Daoy (cell line): Measurements from ENCODE around the gene TTLL9. TPM values are rescaled to one million over a fixed set of nuclear protein-coding genes. Genes with fewer than 3 reads are reported as not detected.

ENCODE experiments used
- DNase-seq: peaks from one replicate; pipeline ENCODE4 v3.0.0-alpha.2; 2015; ENCODE audit warnings: low read depth
- total RNA-seq: library from RNA; depleted of rRNA; stranded (reverse); fragments of >200 nt; shearing (Covaris generic); gene quantifications from 2 replicates; pipeline ENCODE4 v1.2.3, GENCODE V29; 2014

TTLL9 gene
- total RNA-seq, 1 experiment from 2014 or later: 1.5 TPM

DNA sequence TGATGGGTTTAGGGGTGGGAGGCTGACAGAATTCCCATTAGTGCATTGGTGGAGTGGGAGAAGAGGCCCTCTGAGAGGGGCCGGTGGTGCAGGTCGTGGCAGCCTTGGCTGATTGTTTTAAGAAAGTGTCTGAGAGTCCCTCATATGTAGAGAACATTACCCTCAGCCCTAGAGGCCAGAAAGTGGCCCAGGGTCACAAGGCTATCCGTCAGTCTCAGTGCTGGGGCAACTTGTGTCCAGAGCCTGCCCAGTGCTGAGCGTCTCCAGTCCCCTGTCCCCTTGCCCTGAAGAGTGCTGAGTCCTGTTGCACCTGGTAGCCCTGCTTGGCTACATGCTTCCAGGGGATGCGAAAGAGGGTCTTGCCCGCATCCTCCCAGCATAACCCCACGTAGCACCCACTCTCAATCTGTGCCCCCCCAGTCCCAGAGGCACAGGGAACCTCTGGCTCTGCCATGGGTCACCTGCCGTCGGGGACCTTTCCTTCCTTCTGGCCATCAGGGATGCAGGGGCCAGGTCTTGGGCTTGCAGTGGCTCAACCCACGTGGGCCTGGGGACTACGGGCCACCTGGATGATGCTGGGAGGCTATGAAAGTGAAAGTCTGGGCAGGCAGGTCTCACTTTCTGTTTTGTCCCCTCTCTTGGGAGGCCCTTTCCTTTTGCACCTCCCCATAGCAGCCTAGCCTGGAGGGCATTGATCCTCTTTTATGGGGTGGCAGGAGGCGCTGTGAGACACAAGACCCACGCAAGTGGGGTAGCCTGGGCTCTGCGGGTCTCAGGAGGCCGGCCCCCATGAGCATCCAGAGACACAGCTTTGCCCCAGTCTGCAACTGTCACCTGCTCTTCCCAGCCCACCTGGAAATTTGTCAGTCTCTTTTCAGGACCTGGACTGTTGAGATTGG, 12.3 kb upstream of the TTLL9 start:
- DNase-seq: no peak

DNA sequence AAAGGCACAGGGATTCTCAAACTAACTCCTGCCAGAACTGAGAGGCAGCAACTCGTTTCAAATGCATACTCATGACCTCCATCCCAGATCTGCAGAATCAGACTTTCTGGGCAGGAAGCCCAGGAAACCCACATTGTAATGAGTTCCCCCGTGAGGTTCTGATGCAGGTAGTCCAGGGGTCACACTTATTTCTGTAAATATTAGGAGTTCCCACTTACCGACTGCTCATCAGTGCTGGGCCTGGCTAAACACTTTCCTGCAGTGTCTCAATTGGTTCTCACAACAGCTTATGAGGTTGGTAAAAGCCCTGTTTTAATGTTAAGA, 11.7 kb upstream of the TTLL9 start:
- DNase-seq: no peak

DNA sequence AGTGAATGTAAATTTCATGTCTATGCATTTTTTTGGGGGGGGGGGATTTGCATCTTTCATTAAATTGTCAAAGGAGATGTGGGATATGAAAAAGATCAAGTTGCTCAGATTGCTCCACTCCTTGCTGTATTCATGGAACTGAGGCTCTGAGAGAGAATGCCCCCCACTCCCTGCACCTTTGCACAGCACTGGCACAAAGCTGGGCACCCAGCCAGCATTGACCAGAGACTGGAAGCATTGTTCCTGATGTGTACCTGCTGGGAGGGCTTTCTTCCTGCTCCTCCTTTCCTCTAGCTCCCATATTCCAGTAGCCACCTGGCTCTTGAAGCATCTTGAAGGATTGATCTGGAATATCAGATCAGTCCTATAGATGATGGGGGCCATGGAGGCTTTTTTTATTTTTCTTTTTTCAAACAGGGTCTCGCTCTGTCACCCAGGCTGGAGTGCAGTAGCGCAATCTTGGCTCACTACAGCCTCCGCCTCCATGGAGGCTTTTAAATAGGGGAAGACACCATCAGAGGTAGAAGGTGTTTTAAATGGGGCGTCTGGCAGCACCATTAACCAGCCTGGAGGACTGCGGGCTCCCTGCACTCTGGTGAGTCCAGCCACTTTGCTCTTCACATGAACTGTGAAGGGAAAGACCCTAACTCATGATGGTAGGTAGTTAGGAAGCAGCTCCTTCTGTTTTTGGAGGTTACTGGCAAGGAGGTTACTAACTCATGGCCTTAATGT, 11.0 kb upstream of the TTLL9 start:
- no peak for DNase-seq

DNA sequence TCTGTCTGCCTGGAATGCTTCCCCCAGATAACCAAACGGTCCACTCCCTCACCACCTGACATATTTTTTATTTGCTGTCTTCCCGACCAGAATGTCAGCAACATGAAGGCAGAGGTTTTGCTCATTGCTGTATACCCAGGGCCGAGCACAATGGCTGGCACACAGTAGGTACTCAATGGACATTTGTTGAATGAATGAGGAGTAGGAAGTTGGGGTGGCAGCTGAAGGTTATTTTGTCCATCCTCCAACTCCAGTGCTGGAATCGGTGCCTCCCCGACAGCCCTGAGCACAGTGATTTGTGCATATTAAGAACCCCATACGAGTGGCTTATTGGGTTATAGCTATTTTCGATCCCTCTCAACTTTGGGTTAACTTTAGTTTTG, 10.4 kb upstream of the TTLL9 start:
- no peak for DNase-seq

DNA sequence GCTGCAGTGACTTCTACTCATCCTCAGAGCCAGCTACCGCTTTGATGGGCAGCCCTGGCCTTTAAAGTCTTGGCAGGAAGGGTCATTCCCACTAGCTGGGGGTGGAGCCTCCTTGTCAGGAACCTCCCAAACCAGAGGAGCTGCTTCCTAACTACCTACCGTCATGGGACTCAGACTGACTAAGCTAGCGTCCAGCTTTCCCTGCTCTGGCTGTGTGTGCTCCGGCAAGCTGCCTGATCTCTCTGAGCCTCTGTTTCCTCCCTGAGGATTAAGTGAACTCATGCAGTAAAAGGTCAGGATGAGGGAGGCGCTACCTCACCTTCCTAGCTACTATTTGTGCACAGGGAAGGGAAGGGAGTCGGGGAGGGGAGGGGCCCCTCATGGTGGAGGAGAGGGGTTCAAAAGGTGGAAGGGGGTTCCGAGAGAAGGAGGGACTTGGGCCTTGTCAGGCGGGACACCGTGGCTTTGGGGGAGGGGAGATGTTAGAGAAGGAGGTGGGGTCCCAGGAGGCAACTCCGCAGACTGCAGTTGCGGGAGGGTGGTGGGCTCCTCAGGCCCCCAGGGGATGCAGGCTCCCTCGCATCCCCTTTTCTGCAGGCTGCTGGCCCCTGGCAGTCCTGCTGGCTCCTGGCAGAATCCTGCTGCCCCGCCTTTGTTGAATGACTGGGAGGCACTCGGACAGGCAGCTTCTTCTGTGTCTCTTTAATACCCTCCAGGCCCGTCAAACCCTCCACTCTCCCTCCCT, 9.9 kb upstream of the TTLL9 start:
- DNase-seq: peak; percentile 53

DNA sequence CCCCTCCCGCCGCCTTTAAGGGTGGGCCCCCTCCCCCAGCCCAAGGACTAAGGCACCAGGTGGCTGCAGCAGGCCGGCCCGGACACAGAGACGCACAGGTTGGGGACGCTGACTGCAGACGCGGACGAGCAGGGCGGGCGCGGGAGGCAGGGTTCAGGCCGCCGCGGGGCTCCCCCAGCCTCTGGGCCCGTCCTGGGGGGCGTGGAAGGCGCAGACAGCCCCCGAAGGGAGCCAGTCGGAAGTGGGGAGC, 9.4 kb upstream of the TTLL9 start:
- DNase-seq: no peak

GRCh38 chr20:31861385-31862156, 8.9 kb upstream of the TTLL9 start:
- DNase-seq: peak; percentile 76

GRCh38 chr20:31862157-31862470, 8.3 kb upstream of the TTLL9 start:
- DNase-seq: no peak

DNA sequence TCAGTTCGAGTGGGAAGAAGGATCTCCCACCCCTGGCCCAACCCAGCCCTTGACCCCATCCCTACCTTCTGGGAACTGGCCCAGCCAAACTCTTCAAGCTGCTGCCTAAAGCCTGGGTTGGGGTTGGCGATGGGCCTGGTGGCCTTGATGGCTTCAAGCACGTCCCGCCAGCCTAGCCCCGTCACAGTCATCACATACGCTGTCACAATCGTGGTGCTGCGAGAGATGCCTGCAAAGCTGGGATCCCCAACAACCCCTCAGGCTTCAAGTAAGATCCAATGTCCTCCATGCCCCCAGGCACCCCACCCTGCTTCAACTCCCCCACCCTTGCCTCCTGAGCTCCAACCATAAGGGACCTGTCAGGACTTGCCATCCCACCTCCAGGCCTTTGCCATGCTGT, 7.9 kb upstream of the TTLL9 start:
- DNase-seq: no peak

- no peak for DNase-seq
Measured at GRCh38 chr20:31863296-31864085, 6.9 kb upstream of the TTLL9 start.

DNA sequence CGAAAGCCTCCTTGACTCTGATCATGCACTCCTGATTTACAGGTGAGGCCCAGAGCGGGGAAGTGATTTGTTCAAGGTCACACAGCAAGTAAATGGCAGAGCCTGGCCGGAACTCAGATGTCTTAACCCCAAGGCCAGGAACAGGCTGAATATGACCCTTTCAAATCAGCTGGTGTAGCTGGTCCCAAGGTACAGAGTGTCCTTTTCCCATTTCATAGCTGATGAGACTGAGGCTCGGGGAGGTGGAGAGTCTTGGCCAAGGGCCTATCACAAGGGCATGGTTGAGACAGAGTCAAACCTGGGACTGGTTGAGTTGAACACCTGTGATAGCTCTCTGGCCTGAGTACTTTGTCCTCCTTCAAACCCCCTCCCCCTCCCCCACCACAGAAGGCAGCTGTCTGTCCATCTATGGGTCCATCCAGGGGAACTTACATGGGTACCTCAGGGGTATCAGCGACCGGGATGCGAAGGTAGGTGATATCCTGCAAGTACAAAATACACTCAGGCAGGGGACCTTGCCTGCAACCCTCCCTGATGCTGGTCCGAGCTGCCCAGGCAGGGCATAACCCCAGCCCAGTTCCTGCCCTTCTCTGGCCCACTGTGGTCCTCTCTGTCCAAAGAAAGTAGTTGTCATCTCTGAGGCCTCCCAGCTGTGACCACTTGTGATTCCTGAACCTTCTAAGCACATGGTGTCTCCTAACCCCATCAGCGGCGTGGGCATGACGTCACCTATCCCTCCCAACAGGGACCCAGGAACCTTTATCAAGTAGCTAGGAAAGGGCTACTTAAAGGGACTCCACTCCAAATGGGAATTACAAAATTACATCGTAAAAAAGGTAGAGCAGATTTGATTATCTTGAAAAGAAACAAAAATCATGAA, 5.7 kb upstream of the TTLL9 start:
- no peak for DNase-seq

DNA sequence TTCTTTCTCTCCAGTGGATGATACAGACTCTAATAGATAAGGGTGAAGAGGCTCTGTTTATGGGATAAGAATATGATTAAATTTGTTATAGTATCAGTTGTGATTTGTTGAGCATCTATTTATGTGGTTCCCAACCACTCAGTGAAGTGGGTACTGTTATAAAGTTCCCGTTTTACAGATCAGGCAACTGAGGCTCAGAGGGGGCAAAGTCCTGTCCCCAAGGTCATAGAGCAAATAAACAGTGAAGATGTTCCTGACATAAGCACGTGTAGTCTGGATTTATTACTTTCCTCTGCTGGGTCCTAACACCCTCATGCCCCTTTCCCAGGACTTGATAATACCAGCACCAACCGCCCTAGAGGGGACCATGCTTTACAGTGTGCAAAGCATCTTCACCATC, 4.2 kb upstream of the TTLL9 start:
- DNase-seq: no peak

GRCh38 chr20:31868853-31869672, 1.4 kb upstream of the TTLL9 start:
- no peak for DNase-seq

- DNase-seq: no peak
Measured at GRCh38 chr20:31869673-31869941, 827 bp upstream of the TTLL9 start.

GRCh38 chr20:31870726-31871617, 538 bp downstream of the TTLL9 start:
- DNase-seq: no peak

- DNase-seq: no peak
Measured at GRCh38 chr20:31871618-31871954, 1.2 kb downstream of the TTLL9 start.

DNA sequence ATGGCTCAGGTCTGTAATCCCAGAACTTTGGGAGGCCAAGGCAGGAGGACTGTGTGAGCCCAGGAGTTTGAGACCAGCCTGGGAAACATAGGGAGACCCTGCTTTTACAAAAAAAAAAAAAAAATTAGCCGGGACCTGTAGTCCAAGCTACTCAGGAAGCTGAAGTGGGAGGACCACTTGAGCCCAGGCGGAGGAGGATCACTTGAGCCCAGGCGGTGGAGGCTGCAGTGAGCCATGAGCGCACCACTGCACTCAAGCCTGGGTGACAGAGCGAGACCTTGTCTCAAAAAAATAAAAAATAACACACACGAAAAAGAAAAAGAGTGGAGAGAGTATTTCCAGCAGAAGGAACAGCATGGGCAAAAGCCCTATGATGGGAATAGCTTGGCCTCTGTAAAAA, 2.0 kb downstream of the TTLL9 start:
- no peak for DNase-seq

DNA sequence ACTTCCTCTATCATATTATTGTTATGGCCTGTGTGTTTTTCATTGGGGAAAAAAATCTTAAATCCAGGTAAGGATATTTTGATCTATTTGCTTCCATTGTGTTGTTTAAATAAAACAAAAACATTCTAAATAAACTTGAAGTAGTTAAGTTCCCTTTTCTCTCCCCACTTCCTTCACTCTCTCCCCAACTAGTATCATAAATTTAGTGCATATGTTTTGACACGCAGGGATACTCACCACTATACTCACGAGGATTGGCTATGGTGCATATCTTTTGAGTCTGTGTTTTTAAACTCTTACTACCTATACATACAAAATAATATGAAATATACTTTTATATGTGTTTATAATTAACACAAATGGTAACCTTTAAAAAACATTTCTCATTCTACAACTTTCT, 5.2 kb downstream of the TTLL9 start:
- DNase-seq: no peak

- no peak for DNase-seq
Measured at GRCh38 chr20:31877684-31878083, 7.2 kb downstream of the TTLL9 start.
